ENCODE results near the gene EVI2A. TPM values are rescaled to one million over a fixed set of nuclear protein-coding genes. Genes with fewer than 3 reads are reported as not detected.

The EVI2A gene
- total and polyA plus RNA-seq, 2 experiments from 2014 or later, result 1.3 TPM; not detected in 1

GRCh38 chr17:31296142-31296541 is 25.3 kb downstream of the EVI2A start:
- H3K27me3 Mint-ChIP-seq (ENCODE audit: insufficient read depth, low read depth, poor library complexity), result peaks cover 2% of the 10 kb centered on the region
- TF ChIP-seq JUNB (IDR thresholded peaks at IDR 0.05; ENCODE audit: unreplicated experiment) (no peak), STAT1 (IDR thresholded peaks at IDR 0.05; ENCODE audit: unreplicated experiment) (no peak), POLR2AphosphoS5 (IDR thresholded peaks at IDR 0.05; ENCODE audit: low read depth) (no peak), EZH2phosphoT487 (IDR thresholded peaks at IDR 0.05; ENCODE audit: unreplicated experiment) (no peak), EZH2 (IDR thresholded peaks at IDR 0.05; ENCODE audit: low read depth, unreplicated experiment) (no peak), ZNF331 (CRISPR knock-in tag; IDR thresholded peaks at IDR 0.05; ENCODE audit: low read depth) (no peak), ZNF114 (CRISPR knock-in tag; IDR thresholded peaks at IDR 0.05) (no peak), NANOG (IDR thresholded peaks at IDR 0.05; ENCODE audit: borderline replicate concordance) (no peak), ETS1 (IDR thresholded peaks at IDR 0.05) (no peak), CREB1 (CRISPR knock-in tag; IDR thresholded peaks at IDR 0.05; ENCODE audit: low read depth) (no peak)
- TF ChIP-seq, protein P1, sequence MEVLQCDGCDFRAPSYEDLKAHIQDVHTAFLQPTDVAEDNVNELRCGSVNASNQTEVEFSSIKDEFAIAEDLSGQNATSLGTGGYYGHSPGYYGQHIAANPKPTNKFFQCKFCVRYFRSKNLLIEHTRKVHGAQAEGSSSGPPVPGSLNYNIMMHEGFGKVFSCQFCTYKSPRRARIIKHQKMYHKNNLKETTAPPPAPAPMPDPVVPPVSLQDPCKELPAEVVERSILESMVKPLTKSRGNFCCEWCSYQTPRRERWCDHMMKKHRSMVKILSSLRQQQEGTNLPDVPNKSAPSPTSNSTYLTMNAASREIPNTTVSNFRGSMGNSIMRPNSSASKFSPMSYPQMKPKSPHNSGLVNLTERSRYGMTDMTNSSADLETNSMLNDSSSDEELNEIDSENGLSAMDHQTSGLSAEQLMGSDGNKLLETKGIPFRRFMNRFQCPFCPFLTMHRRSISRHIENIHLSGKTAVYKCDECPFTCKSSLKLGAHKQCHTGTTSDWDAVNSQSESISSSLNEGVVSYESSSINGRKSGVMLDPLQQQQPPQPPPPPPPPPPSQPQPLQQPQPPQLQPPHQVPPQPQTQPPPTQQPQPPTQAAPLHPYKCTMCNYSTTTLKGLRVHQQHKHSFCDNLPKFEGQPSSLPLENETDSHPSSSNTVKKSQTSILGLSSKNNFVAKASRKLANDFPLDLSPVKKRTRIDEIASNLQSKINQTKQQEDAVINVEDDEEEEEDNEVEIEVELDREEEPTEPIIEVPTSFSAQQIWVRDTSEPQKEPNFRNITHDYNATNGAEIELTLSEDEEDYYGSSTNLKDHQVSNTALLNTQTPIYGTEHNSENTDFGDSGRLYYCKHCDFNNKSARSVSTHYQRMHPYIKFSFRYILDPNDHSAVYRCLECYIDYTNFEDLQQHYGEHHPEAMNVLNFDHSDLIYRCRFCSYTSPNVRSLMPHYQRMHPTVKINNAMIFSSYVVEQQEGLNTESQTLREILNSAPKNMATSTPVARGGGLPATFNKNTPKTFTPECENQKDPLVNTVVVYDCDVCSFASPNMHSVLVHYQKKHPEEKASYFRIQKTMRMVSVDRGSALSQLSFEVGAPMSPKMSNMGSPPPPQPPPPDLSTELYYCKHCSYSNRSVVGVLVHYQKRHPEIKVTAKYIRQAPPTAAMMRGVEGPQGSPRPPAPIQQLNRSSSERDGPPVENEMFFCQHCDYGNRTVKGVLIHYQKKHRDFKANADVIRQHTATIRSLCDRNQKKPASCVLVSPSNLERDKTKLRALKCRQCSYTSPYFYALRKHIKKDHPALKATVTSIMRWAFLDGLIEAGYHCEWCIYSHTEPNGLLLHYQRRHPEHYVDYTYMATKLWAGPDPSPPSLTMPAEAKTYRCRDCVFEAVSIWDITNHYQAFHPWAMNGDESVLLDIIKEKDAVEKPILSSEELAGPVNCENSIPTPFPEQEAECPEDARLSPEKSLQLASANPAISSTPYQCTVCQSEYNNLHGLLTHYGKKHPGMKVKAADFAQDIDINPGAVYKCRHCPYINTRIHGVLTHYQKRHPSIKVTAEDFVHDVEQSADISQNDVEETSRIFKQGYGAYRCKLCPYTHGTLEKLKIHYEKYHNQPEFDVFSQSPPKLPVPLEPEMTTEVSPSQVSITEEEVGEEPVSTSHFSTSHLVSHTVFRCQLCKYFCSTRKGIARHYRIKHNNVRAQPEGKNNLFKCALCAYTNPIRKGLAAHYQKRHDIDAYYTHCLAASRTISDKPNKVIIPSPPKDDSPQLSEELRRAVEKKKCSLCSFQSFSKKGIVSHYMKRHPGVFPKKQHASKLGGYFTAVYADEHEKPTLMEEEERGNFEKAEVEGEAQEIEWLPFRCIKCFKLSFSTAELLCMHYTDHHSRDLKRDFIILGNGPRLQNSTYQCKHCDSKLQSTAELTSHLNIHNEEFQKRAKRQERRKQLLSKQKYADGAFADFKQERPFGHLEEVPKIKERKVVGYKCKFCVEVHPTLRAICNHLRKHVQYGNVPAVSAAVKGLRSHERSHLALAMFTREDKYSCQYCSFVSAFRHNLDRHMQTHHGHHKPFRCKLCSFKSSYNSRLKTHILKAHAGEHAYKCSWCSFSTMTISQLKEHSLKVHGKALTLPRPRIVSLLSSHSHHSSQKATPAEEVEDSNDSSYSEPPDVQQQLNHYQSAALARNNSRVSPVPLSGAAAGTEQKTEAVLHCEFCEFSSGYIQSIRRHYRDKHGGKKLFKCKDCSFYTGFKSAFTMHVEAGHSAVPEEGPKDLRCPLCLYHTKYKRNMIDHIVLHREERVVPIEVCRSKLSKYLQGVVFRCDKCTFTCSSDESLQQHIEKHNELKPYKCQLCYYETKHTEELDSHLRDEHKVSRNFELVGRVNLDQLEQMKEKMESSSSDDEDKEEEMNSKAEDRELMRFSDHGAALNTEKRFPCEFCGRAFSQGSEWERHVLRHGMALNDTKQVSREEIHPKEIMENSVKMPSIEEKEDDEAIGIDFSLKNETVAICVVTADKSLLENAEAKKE (CRISPR knock-in tag; IDR thresholded peaks at IDR 0.05), result no peak
- TF ChIP-seq, protein P2, sequence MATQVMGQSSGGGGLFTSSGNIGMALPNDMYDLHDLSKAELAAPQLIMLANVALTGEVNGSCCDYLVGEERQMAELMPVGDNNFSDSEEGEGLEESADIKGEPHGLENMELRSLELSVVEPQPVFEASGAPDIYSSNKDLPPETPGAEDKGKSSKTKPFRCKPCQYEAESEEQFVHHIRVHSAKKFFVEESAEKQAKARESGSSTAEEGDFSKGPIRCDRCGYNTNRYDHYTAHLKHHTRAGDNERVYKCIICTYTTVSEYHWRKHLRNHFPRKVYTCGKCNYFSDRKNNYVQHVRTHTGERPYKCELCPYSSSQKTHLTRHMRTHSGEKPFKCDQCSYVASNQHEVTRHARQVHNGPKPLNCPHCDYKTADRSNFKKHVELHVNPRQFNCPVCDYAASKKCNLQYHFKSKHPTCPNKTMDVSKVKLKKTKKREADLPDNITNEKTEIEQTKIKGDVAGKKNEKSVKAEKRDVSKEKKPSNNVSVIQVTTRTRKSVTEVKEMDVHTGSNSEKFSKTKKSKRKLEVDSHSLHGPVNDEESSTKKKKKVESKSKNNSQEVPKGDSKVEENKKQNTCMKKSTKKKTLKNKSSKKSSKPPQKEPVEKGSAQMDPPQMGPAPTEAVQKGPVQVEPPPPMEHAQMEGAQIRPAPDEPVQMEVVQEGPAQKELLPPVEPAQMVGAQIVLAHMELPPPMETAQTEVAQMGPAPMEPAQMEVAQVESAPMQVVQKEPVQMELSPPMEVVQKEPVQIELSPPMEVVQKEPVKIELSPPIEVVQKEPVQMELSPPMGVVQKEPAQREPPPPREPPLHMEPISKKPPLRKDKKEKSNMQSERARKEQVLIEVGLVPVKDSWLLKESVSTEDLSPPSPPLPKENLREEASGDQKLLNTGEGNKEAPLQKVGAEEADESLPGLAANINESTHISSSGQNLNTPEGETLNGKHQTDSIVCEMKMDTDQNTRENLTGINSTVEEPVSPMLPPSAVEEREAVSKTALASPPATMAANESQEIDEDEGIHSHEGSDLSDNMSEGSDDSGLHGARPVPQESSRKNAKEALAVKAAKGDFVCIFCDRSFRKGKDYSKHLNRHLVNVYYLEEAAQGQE (IDR thresholded peaks at IDR 0.05; ENCODE audit: unreplicated experiment), result no peak
- TF ChIP-seq, protein P3, sequence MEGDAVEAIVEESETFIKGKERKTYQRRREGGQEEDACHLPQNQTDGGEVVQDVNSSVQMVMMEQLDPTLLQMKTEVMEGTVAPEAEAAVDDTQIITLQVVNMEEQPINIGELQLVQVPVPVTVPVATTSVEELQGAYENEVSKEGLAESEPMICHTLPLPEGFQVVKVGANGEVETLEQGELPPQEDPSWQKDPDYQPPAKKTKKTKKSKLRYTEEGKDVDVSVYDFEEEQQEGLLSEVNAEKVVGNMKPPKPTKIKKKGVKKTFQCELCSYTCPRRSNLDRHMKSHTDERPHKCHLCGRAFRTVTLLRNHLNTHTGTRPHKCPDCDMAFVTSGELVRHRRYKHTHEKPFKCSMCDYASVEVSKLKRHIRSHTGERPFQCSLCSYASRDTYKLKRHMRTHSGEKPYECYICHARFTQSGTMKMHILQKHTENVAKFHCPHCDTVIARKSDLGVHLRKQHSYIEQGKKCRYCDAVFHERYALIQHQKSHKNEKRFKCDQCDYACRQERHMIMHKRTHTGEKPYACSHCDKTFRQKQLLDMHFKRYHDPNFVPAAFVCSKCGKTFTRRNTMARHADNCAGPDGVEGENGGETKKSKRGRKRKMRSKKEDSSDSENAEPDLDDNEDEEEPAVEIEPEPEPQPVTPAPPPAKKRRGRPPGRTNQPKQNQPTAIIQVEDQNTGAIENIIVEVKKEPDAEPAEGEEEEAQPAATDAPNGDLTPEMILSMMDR (conservative IDR thresholded peaks at IDR 0.05; ENCODE audit: low read depth in 2 of 2), result no peak
- H3K27ac Mint-ChIP-seq, result no peak overlapping the region
- H3K4me1 ChIP-seq (ENCODE audit: insufficient read depth), result peaks cover 10% of the 10 kb centered on the region; the same call in 1 of the 2 replicates
- no peaks in the 10 kb centered on the region for H3K9me2 ChIP-seq (ENCODE audit: insufficient read depth)
- H3K36me3 Mint-ChIP-seq (ENCODE audit: low read depth), result no peaks in the 10 kb centered on the region
- no peak overlapping the region for H3K4me2 ChIP-seq
- H2AFZ ChIP-seq, result no peak overlapping the region
- H4K20me1 ChIP-seq (replicated peaks; ENCODE audit: insufficient read depth), result no peaks in the 10 kb centered on the region
- peaks cover 15% of the 10 kb centered on the region for H3K4me1 Mint-ChIP-seq
- no peak overlapping the region for H3K27ac ChIP-seq (ENCODE audit: low read depth)
- H3K27me3 ChIP-seq (ENCODE audit: insufficient read depth), result no peaks in the 10 kb centered on the region
- no peaks in the 10 kb centered on the region for H3K36me3 ChIP-seq (ENCODE audit: insufficient read depth)
- no peak for ATAC-seq
- DNase-seq (ENCODE audit: low spot score), result no peak
- no peak overlapping the region for H3K4me3 ChIP-seq
- no peak overlapping the region for H3K4me3 Mint-ChIP-seq
- no peaks in the 10 kb centered on the region for H3K9me3 Mint-ChIP-seq
- H3K79me2 ChIP-seq (replicated peaks; ENCODE audit: insufficient read depth), result no peaks in the 10 kb centered on the region
- H3F3A ChIP-seq (replicated peaks; ENCODE audit: low read depth), result no peaks in the 10 kb centered on the region

Measured in GM23338 (cell line).